Measurements from ENCODE around the gene ERO1B.

Gene ERO1B

DNA sequence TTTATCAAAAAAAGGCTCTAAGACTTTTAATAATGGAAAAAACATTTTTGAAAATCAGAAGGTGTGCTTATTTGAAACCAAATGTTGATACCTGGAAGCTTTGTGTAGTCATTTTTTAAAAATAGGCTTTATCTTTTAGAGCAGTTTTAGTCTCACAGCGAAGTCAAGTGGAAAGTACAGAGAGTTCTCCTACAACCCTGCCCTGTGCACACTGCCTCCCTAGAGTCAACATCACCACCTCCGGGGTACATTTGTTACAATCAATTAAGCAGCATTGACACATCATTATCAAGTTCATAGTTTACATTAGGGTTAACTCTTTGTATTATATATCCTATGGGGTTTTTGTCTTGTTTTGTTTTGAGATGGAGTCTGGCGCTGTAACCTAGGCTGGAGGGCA lies 10.7 kb upstream of the ERO1B start:
- no peak for DNase-seq

DNA sequence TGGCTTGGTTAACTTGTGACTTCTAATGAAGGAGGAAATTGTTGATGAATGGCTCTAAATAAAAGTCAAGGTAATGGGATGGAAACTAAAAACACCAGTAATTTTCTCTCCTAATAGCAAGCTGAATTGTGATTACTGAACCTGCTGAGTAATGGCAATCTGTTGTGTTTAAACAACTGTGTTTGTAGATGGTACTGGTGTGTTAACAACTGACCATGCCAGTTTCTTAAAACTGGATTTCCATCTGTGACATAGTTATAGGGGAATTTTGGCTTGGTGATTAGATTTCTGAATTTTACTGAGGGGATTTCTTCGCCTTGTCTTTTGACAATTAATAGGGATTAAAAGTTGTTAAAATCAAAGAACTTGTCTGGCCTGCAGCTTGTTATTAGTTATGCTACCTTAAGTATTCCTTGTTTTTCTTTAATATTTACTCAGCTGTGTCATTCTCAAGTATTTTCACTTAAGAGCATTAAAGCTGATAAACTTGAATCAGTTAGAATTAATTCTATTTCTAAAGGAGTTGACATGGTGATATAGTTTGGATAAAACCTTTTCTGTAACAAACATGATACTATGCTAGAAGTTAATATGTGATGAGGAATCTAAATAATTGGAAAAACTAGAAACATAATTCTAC lies 7.9 kb upstream of the ERO1B start:
- DNase-seq = no peak

DNA sequence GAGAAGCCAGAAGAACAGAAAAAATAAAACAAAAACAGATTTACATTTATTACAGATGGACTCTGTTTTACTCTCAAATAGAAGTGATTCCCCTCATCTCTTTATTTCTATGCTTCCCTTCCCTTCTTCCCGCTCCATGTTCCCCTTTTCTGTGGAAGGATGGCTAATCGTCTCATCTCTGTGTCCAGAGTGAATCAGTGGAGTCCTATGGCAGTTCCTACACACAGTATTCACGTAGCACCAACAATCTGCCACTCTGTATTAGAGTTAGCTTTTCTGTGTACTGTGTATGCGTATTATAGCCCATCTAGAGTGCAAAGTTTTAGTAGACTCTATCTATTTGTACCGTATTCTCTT lies 6.8 kb upstream of the ERO1B start:
- DNase-seq = no peak

DNA sequence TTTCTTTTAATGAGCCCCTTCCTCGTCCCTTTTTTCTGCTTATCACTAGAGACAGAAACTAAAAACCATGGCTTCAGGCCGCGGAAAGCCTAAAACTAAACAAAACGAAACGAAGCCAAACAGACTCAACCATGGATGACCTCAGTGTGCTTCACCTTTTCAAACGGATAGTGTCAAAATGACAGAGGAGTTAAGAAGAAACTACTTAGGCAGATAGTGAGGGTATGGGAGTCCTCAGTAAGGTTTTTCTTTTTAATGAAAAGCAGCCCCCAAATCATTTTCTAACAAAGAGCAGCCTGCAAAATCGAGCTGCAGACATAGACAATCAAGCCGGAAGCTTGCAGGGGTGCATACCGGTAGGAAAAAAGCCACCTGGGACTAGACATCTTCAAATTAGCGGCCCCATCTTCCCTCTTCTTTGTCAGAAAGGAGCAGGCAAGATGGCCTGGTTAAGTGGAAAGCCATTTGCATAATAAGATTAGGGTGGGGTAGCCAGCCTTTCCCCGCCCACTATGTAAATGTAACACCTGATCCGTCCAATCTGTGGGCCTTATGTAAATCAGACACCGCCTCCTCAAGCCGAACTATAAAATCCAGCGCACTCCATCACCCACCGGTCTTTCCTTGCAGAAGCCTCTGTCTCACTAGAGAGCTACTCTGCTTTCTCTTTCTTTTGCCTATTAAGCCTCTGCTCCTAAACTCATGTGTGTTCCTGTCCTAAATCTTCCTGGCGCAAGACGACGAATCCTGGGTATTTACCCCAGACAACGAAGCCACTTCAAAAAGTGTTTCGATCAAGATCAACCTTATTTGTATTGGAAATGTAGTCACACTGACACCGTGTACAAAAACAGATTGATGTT lies 6.2 kb upstream of the ERO1B start:
- DNase-seq = no peak

DNA sequence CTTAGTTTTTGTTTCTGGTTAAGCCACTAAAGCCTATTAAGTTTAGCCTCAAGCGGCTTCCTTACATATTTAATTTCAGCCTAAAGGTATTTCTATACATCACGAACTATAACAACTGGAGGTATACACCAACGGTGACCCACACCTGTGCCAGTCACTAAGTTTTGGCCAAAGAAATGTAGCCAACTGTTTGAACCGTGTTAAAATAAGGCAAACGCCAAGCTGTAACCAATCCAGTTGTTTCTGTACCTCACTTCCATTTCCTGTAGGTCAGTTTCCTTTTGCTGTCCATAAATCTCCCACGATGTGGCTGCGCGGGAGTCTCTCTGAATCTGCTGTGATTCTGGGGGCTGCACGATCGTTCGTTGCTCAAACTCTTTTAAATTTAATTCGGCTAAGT lies 5.6 kb upstream of the ERO1B start:
- no peak for DNase-seq

DNA sequence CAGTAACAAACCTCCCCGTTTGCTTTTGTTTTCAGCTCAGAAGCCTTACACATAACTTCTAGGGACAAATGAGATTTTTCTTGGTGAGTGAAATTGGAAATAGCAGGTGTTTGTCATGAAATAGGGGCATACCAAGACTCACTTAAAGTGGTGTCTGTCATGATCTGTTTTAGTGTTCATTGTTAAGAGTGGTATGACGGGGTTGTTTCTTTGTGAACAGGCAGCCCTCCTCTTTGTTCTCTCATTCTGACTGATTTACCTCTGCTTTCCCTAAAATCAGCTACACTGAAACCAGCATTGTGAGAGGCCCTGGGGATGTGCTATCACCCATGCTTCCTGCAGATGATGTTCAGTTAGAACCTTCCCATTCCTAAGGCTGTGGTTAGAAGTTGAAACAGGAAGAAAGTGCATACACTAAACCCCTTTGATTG lies 2.5 kb upstream of the ERO1B start:
- DNase-seq = peak; percentile 8

DNA sequence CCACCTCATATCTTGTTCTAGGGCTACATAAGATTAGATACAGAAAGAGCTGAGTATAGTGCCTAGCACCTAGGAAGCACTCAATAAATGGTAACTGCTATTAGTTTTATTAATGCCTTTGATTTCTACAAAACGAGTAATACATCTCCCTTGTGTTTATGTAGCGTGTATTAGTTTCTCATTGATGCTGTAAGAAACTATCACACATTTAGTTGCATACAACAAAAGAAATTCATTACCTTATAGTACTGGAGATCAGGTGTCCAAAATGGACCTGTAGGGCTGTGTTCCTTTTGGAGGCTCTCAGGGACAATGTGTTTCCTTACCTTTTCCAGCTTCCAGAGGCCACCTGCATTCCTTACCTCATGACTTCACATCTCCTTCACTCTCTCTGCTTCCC lies 961 bp upstream of the ERO1B start:
- no peak for DNase-seq

DNA sequence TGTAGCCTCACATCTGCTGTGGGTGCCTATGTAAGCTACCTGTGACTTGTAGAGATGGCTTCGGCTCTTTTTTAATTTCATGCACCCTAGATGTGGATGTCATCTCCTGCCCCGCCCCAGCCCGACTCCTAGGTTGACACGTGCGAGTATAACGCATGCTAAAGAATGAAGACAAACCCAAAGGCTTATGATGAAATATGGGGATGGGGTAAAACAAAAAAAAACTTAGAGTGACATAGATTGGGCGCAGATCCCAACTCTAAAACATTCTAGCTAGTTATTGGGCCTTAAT lies 613 bp upstream of the ERO1B start:
- DNase-seq = peak; percentile 62

DNA sequence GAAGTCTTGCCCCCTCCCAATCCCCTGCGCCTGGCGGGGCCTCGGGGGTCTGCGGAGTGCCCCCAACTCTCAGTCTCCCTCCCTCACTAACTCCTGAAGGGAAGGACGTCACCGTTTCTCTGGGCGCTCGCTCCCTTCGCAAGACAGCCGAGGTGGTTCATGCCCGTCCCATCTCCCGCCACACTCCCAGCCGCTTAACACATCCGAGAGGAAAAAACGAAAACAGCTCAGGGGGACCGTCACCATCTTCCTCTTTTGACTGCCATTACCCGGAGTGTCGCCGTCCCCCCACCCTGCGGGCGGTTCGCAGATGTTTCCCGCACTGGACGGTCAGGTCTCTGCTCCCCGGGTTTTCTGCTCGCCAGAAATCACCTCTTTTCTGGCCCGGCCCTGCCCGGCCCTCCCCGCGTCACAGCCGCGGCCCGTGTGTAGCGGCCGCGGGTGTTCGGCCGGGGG lies 532 bp downstream of the ERO1B start:
- peak; percentile 46 for DNase-seq

DNA sequence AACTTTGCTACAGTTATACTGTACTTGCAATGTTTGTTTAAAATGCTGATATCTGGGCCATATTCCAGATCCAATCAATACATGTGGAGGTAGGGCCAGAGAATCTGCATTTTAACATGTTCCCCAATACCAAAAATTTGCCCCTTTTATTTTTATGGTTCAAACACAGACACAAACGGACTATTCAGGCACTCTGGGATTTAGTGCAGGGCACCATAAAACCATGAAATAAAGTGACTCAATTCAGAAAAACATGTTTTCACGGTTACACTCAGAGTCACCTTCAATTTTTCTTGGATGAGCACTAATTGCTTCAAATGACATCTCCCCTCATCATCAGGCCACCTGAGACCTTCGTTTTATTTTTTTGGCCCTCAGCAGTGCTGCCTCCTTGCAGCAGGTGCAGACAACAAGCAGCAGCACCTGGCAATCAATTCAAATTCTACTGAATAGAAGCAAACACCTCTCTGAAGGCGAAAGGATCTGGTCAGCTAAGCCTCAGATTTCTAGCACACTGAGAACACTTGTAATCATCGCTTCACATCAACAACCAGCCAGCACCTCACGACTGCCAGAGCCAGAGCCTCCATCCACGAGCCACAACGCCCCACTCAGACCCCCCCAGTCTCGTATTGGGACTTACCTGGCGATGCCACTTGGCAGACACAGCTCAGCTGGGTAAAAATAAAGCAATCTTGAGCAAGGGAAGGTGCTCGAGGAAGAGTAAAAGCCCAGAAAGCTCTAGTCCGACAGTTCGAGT lies 1.1 kb downstream of the ERO1B start:
- peak; percentile 33 for DNase-seq

DNA sequence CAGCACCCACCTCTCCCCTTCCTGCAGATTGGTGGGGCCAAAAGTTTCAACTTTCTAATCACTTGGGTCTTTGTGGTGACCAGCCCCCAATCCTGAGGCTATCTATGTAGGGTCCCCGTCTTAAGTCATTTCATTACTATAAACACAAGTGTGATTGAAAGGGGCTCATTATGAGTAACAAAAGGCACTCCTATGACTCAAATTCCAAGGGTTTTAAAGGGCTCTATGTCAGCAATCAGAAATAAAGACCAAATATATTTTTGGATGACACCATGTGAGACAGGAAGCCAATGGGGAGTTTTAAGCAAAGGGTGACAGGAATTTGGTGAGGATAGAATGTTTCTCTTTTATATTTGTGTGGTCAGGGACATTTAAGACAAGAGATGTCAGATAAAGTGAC lies 6.2 kb downstream of the ERO1B start:
- no peak for DNase-seq

DNA sequence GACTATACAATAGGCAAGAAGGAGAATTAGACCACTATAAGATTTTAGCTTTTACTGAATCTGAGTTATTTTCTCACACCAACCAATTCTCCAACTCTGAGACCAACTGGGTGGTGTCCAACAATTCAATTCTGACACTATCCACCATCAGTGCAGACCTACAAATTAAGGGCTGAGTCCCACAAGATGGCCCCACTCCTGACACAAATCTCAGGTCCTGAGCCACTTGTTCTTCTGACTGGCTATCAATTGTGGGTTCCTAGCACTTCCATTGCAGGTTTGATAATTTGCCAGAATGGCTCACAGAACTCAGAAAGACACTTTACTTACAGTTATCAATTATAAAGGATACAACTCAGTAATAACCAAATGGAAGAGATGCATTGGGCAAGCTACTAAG lies 6.7 kb downstream of the ERO1B start:
- no peak for DNase-seq

DNA sequence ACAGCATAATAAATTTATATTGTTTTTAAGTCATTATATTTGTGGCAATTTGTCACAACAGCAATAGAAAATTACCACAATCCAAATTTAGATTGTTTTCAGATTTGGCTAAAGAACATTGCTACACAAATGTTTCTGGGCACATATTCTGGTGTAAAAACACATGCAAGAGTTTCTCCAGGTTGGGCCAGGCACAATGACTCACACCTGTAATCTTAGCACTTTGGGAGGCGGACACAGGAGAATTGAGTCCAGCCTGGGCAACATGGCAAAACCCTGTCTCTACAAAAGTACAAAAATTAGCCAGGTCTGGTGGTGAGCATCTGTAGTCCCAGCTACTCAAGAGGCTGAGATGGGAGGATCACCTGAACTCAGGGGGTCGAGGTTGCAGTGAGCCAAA lies 8.4 kb downstream of the ERO1B start:
- DNase-seq = no peak

DNA sequence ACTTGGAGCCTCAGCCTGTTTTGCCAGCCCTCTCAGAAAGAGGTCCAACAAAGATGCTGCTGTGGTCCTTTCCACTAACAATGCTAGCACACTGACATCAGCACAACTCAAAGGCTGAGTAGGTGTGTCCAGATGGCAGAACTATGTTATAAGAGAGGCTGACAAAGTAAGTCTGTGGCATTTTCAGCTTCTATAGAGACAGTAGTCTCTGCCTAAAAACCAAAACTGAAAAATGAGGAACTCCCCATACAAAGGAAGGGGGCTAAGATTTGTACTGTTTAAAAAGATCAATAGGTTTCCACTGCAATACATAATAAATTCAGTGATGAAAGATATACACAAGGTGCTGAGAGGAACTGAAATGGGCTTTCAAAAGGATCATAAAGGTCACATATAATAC lies 12.3 kb downstream of the ERO1B start:
- DNase-seq = no peak

DNA sequence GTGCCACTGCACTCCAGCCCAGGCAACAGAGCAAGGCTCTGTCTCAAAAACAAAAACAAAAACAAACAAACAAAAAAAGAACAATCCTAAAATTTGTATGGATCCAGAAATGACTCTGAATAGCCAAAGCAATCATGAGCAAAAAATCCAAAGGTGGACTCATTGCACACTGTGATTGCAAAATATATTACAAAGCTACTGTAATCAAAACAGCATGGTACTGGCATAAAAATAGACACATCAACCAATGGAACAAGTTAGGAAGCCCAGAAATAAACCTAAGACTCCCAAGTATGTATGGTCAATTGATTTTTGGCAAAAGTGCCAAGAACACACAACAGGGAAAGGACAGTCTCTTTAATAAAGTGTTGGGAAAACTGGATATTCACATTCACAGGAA lies 19.9 kb downstream of the ERO1B start:
- DNase-seq = no peak

DNA sequence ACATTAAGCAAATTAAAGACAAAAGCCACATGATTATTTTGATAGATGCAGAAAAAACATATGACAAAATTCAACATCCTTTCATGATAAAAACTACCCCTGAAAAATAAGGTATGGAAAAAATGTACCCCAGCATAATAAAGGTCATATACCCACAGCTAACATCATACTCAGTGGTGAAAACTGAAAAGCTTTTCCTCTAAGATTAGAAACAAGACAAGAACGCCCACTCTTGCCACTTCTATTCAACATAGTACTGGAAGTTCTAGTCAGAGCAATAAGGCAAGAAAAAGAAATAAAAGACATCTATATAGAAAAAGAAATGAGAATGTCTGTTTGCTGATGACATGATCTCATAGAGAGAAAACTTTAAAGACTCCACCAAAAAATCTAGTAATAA lies 20.7 kb downstream of the ERO1B start:
- no peak for DNase-seq

DNA sequence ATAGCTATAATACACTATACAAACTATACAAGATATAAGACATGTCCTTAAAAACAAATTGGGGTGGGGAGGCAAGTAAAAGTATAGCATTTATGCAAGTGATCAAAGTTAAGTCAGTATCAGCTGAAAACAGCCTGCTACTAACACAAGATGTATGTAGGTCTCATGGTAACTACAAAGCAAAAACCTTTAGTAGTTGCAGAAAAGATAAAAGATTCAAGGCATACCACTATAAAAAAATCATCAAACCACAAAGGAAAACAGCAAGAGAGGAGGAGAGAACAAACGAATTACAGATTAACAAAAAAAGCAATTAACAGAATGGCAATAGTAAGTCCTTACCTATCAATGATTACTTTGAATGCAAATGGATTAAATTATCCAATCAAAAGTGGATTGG lies 22.7 kb downstream of the ERO1B start:
- DNase-seq = no peak

DNA sequence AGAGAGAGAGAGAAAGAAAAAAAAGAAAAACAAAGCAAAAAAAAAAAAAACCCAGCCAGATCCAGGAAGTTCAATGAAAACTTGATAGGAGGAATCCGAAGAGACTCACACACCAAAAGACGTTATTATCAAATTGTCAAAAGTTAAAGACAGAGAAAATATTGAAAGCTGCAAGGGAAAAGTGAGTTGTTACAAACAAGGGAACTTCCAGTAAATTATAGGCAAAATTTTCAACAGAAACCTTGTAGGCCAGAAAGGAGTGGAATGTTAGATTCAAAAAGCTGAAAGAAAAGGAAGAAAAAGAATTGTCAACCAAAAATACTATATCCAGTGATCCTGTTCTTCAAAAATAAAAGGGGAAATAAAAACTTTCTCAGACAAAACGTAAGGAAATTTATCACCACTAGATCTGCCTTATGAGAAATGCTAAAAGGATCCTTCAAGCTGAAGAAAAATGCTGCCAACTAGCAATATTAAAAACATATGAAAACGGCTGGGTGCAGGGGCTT lies 23.6 kb downstream of the ERO1B start:
- DNase-seq = no peak

DNA sequence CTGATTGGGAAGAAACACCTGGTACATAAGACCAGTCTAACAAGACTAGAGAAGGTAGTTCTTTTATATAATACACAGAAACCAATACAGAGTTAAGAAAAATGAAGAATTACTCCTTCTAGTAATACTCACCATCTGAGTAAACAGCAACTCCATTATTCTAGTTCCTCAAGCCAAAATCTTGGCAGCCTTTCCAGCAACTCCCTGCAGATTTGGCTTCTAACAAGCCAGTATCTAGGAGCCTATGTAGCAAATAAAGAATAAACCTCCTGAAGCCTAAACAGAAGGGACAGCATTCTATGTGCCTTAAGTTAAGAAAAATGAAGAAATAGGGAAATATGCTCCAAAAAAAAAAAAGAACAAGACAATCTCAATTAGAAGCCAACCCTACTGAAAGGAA lies 24.5 kb downstream of the ERO1B start:
- DNase-seq = no peak

DNA sequence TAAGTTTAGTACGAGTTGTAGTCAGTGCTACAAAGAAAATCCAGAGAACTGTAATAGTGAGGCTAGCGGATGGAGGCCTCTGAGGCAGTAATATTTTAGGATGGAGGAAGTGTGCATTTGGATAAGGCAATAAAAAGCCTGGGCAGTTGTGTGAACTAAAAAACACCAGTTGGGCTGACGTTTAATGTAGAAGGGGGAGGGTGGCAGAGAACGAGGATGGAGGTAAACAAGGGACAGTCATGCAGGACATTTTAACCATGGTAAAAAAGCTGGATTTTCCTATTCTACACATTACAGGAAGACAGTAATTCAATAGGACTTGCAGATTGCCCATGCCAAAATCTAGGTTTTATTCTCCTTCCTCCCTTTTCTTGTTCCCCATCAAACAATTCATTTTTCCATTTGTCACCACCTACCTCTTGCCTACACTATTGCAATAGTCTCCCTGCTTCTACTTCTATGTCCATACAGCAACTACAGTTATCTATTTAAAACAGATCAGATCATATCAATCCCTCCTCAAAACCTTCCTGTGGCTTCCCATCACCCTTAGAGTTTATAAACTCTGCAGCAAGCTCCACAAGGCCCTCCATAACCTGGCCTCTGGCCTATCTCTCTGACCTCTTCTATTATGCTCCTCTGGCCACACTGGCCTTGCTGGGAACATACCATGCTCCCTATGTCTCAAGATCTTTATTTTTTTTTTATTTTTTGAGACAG lies 27.7 kb downstream of the ERO1B start:
- DNase-seq = no peak

DNA sequence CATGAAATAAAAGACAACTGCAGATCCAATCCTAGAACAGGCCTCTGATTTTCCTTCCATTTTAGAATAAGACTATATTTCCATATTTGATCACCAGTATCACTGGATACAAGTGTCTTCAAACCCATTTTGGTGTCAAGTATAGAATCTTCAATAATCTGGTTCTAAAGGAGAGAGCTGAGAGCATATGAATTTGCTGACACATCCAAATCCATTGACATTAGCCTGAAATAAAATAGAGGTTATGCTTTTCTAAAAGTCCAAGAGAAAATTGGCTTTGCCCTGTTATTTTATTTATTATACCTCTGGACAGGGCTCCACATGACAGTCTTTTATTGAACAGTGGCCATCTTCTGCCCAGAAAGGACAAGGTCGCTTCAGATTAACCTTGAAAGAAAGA lies 28.6 kb downstream of the ERO1B start:
- no peak for DNase-seq

DNA sequence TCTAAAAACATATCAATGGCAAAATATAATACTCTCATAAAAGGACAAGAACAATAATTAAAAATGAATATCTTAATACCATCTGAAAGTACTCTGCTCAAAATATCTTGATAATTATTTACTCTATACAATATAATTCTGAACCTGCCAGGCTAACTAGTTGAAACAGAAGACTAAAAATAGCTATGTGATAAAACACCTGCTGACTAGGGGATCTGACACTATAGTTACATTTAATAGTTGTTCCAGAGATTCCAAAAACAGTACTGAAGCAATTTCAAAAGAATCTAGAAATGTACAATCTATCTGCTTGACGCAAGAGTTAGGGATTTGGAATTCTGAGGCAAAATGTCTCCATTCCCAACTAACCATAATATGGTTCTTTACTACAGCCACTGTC lies 30.2 kb downstream of the ERO1B start:
- DNase-seq = no peak

DNA sequence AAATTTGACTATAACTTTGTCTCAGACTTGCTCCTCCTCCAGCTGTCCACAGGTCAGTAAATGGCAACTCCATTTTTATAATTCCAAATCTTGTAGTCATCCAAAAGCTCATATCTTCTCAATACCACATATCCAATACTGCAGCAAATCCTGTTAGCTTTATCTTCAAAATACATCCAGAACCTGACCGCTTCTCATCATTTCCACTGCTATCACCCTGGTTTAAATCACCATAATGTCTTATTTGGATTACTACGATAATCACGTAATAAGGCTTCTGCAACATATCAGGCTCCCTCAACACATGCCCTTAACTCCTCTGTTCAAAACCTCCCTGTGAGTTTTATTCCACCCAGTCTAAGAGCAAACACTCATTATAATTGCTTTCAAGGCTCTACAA lies 34.5 kb downstream of the ERO1B start:
- DNase-seq = no peak

All from CD4-positive, alpha-beta T cell treated with Interleukin-17A for 4 hours (primary cell).